Mesothelial cell of epicardium (in vitro differentiated cells): ENCODE data around the gene SUPT16H. TPM values are rescaled to one million over a fixed set of nuclear protein-coding genes. Genes with fewer than 3 reads are reported as not detected.

ENCODE experiments used
- DNase-seq, 2 experiments: peaks; one replicate each; pipeline ENCODE4 v3.0.0; 2021; ENCODE audit warnings: low spot score in 2 of 2; ENCODE audit not compliant: unreplicated experiment in 2 of 2
- H3K27ac Mint-ChIP-seq: 2 replicates; pipeline ENCODE4 v1.8.0; 2021; ENCODE audit warnings: mixed read lengths
- H3K27me3 Mint-ChIP-seq: 2 replicates; pipeline ENCODE4 v1.8.0; 2021; ENCODE audit warnings: low read depth, mixed read lengths
- H3K36me3 Mint-ChIP-seq: 2 replicates; pipeline ENCODE4 v1.8.0; 2021; ENCODE audit warnings: mixed read lengths
- H3K4me1 Mint-ChIP-seq: 2 replicates; pipeline ENCODE4 v1.8.0; 2021; ENCODE audit warnings: mixed read lengths
- H3K4me3 Mint-ChIP-seq: 2 replicates; pipeline ENCODE4 v1.8.0; 2021; ENCODE audit warnings: mild to moderate bottlenecking, moderate library complexity, mixed read lengths
- H3K9me3 Mint-ChIP-seq: 2 replicates; pipeline ENCODE4 v1.8.0; 2021; ENCODE audit warnings: mixed read lengths
- CTCF ChIP-seq: fragments of 200-600 bp; sonication (generic); IDR thresholded peaks from one replicate; pipeline ENCODE4 v1.5.0; 2021; ENCODE audit warnings: antibody characterized with exemption; ENCODE audit not compliant: unreplicated experiment
- total RNA-seq: library from RNA; stranded (reverse); gene quantifications from 3 replicates; pipeline ENCODE4 v1.2.1, GENCODE V29; 2021

SUPT16H gene
- total RNA-seq, 1 donor from 2014 or later = 102 TPM

- H3K27me3 Mint-ChIP-seq = peaks cover 6% of the 10 kb centered on the region
- H3K4me3 Mint-ChIP-seq = no peak overlapping the region
- no peaks in the 10 kb centered on the region for H3K9me3 Mint-ChIP-seq
- no peak for TF ChIP-seq CTCF
- no peak overlapping the region for H3K27ac Mint-ChIP-seq
- no peaks in the 10 kb centered on the region for H3K36me3 Mint-ChIP-seq
- no peak for DNase-seq
- peaks cover 1% of the 10 kb centered on the region for H3K4me1 Mint-ChIP-seq
These were observed 62.9 kb downstream of the SUPT16H start for GRCh38 chr14:21320913-21321312.

GRCh38 chr14:21317398-21317797 lies 66.4 kb downstream of the SUPT16H start:
- Mint-ChIP-seq H3K27ac (no peak overlapping the region), H3K9me3 (no peaks in the 10 kb centered on the region), H3K36me3 (no peaks in the 10 kb centered on the region), H3K4me1 (peaks cover 1% of the 10 kb centered on the region), H3K4me3 (no peak overlapping the region), H3K27me3 (peaks cover under 1% of the 10 kb centered on the region)
- no peak for DNase-seq
- no peak for TF ChIP-seq CTCF

GRCh38 chr14:21313512-21313911 lies 70.3 kb downstream of the SUPT16H start:
- peaks cover 9% of the 10 kb centered on the region for H3K4me1 Mint-ChIP-seq
- no peaks in the 10 kb centered on the region for H3K27me3 Mint-ChIP-seq
- TF ChIP-seq CTCF = no peak
- no peaks in the 10 kb centered on the region for H3K9me3 Mint-ChIP-seq
- no peaks in the 10 kb centered on the region for H3K36me3 Mint-ChIP-seq
- DNase-seq = no peak
- H3K4me3 Mint-ChIP-seq = no peak overlapping the region
- no peak overlapping the region for H3K27ac Mint-ChIP-seq

GRCh38 chr14:21311614-21312013 lies 72.2 kb downstream of the SUPT16H start:
- no peak overlapping the region for H3K4me3 Mint-ChIP-seq
- peaks cover 25% of the 10 kb centered on the region for H3K4me1 Mint-ChIP-seq
- no peak overlapping the region for H3K27ac Mint-ChIP-seq
- H3K36me3 Mint-ChIP-seq = no peaks in the 10 kb centered on the region
- H3K27me3 Mint-ChIP-seq = no peaks in the 10 kb centered on the region
- DNase-seq = no peak
- H3K9me3 Mint-ChIP-seq = no peaks in the 10 kb centered on the region
- TF ChIP-seq CTCF = no peak

GRCh38 chr14:21309956-21310355 lies 73.9 kb downstream of the SUPT16H start:
- no peaks in the 10 kb centered on the region for H3K36me3 Mint-ChIP-seq
- H3K27ac Mint-ChIP-seq = no peak overlapping the region
- no peaks in the 10 kb centered on the region for H3K9me3 Mint-ChIP-seq
- peaks cover 25% of the 10 kb centered on the region for H3K4me1 Mint-ChIP-seq
- H3K27me3 Mint-ChIP-seq = no peaks in the 10 kb centered on the region
- DNase-seq = no peak
- TF ChIP-seq CTCF = no peak
- no peak overlapping the region for H3K4me3 Mint-ChIP-seq

- peaks cover 25% of the 10 kb centered on the region for H3K4me1 Mint-ChIP-seq
- no peak for DNase-seq
- H3K4me3 Mint-ChIP-seq = peak overlapping the region; percentile 73
- TF ChIP-seq CTCF = no peak
- no peaks in the 10 kb centered on the region for H3K36me3 Mint-ChIP-seq
- peak overlapping the region; percentile 97 for H3K27ac Mint-ChIP-seq
- H3K27me3 Mint-ChIP-seq = no peaks in the 10 kb centered on the region
- no peaks in the 10 kb centered on the region for H3K9me3 Mint-ChIP-seq
These were observed 74.6 kb downstream of the SUPT16H start for GRCh38 chr14:21309238-21309636.
